ENCODE data around the gene CDK18. TPM values are rescaled to one million over a fixed set of nuclear protein-coding genes. Genes with fewer than 3 reads are reported as not detected.
A peak's percentile ranks its signal among the peaks of the same experiment; 100 is the strongest.

The CDK18 gene
- total and polyA plus RNA-seq, 3 experiments from 2014 or later, result 0.43 to 1.6 (median 1.4) TPM

GRCh38 chr1:205465392-205465791, 39.1 kb upstream of the CDK18 start:
- POLR2A ChIA-PET, result no interaction called here
- Histone ChIP-seq H3K36me3 (ENCODE audit: insufficient read depth, low read length) (no peaks in the 10 kb centered on the region), H3K27me3 (ENCODE audit: insufficient read depth, low read length, poor library complexity, severe bottlenecking) (no peaks in the 10 kb centered on the region), H3K4me3 (ENCODE audit: low read length) (no peak overlapping the region), H3K4me1 (ENCODE audit: insufficient read depth, low read length) (no peaks in the 10 kb centered on the region), H3K27ac (ENCODE audit: low read depth, low read length) (no peak overlapping the region), H3K9me3 (ENCODE audit: low read length) (no peaks in the 10 kb centered on the region)
- Mint-ChIP-seq H3K27me3 (peaks cover 9 to 20% of the 10 kb centered on the region in 2 donors), H3K4me3 (no peak overlapping the region), H3K4me1 (no peaks in the 10 kb centered on the region), H3K9me3 (no peaks in the 10 kb centered on the region), H3K27ac (no peak overlapping the region), H3K36me3 (peaks cover 0 to 4% (median 0%) of the 10 kb centered on the region in 3 donors)
- no peak for DNase-seq
- CTCF ChIA-PET, result no interaction called here

- no peaks in the 10 kb centered on the region for H3K4me1 ChIP-seq (ENCODE audit: insufficient read depth, low read length)
- H3K27ac ChIP-seq (ENCODE audit: low read depth, low read length), result no peak overlapping the region
- H3K4me3 ChIP-seq (ENCODE audit: low read length), result no peak overlapping the region
- ChIA-PET CTCF (interaction anchor here (1.1 kb wide), 1 partner anchor 9 kb away, joined by 3 read pairs; no protein-coding TSS in a partner anchor), POLR2A (no interaction called here)
- H3K27me3 Mint-ChIP-seq, result peaks cover 10 to 15% of the 10 kb centered on the region in 2 donors
- no peaks in the 10 kb centered on the region for H3K9me3 ChIP-seq (ENCODE audit: low read length)
- no peaks in the 10 kb centered on the region for H3K36me3 ChIP-seq (ENCODE audit: insufficient read depth, low read length)
- peaks cover 0 to 7% (median 0%) of the 10 kb centered on the region in 3 donors for H3K36me3 Mint-ChIP-seq
- peak in 1 of 5 donors; percentile 20 for DNase-seq
- no peaks in the 10 kb centered on the region for H3K9me3 Mint-ChIP-seq
- no peak overlapping the region for H3K4me3 Mint-ChIP-seq
- no peaks in the 10 kb centered on the region for H3K27me3 ChIP-seq (ENCODE audit: insufficient read depth, low read length, poor library complexity, severe bottlenecking)
- H3K4me1 Mint-ChIP-seq, result no peaks in the 10 kb centered on the region
- H3K27ac Mint-ChIP-seq, result no peak overlapping the region
Observed at GRCh38 chr1:205466595-205467220, 37.8 kb upstream of the CDK18 start.

DNA sequence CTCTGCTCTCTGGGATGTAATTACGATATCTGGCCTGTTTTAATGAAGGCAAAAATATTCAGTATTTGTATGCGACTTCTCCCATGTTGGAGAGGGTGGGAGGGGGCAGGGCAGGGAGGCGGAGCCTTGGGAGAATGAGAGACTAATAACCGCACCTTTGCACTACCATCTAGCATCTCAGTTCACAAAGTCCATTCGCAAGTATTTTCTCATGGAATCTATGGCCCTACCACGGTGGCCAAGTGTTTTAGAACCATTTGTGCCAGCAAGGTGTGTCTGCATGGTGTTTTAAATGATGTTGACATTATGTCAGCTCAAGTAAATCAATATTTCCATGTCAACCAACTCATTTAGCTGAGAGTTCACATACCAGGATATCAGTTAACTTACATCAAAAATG, 34.3 kb upstream of the CDK18 start:
- Histone ChIP-seq H3K27me3 (ENCODE audit: insufficient read depth, low read length, poor library complexity, severe bottlenecking) (peaks cover 8% of the 10 kb centered on the region), H3K4me3 (ENCODE audit: low read length) (no peak overlapping the region), H3K36me3 (ENCODE audit: insufficient read depth, low read length) (no peaks in the 10 kb centered on the region), H3K27ac (ENCODE audit: low read depth, low read length) (no peak overlapping the region), H3K4me1 (ENCODE audit: insufficient read depth, low read length) (no peaks in the 10 kb centered on the region), H3K9me3 (ENCODE audit: low read length) (peaks cover 5% of the 10 kb centered on the region)
- Mint-ChIP-seq H3K36me3 (peaks cover 0 to 8% (median 2%) of the 10 kb centered on the region in 3 donors), H3K27ac (no peak overlapping the region), H3K9me3 (peaks cover 0 to 5% (median 1%) of the 10 kb centered on the region in 5 donors), H3K4me3 (no peak overlapping the region), H3K27me3 (peaks cover 20 to 38% of the 10 kb centered on the region in 2 donors), H3K4me1 (peaks cover 5 to 17% (median 9%) of the 10 kb centered on the region in 3 donors)
- ChIA-PET CTCF (no interaction called here), POLR2A (interaction anchor here (0.5 kb wide), 1 partner anchor 45 kb away, joined by 6 read pairs; no protein-coding TSS in a partner anchor)
- DNase-seq, result peak in 1 of 5 donors; percentile 3

GRCh38 chr1:205472737-205473441, 31.6 kb upstream of the CDK18 start:
- peak in 1 of 5 donors; percentile 16 for DNase-seq

GRCh38 chr1:205473475-205473874, 31.0 kb upstream of the CDK18 start:
- Histone ChIP-seq H3K27ac (ENCODE audit: low read depth, low read length) (no peak overlapping the region), H3K36me3 (ENCODE audit: insufficient read depth, low read length) (no peaks in the 10 kb centered on the region), H3K4me1 (ENCODE audit: insufficient read depth, low read length) (no peaks in the 10 kb centered on the region), H3K9me3 (ENCODE audit: low read length) (peaks cover 5% of the 10 kb centered on the region), H3K27me3 (ENCODE audit: insufficient read depth, low read length, poor library complexity, severe bottlenecking) (peaks cover 8% of the 10 kb centered on the region), H3K4me3 (ENCODE audit: low read length) (no peak overlapping the region)
- Mint-ChIP-seq H3K36me3 (peaks cover 0 to 4% (median 2%) of the 10 kb centered on the region in 3 donors), H3K27ac (no peak overlapping the region), H3K4me1 (peaks cover 9 to 26% (median 14%) of the 10 kb centered on the region in 3 donors), H3K4me3 (no peak overlapping the region), H3K27me3 (peaks cover 15 to 26% of the 10 kb centered on the region in 2 donors), H3K9me3 (peaks cover 0 to 8% (median 3%) of the 10 kb centered on the region in 5 donors)
- DNase-seq, result peak in 1 of 5 donors; percentile 22
- ChIA-PET POLR2A (interaction anchor here (0.7 kb wide), 1 partner anchor 12 kb away, joined by 4 read pairs; no protein-coding TSS in a partner anchor), CTCF (interaction anchor here (1.7 kb wide), 1 partner anchor 12 kb away, joined by 8 read pairs; no protein-coding TSS in a partner anchor)

More at GRCh38 chr1:205472737-205473441, 31.6 kb upstream of the CDK18 start:
- POLR2A ChIA-PET, result interaction anchor here (0.7 kb wide), 1 partner anchor 13 kb away, joined by 4 read pairs; no protein-coding TSS in a partner anchor
- Mint-ChIP-seq H3K9me3 (peaks cover 0 to 8% (median 3%) of the 10 kb centered on the region in 5 donors), H3K27me3 (peaks cover 15 to 28% of the 10 kb centered on the region in 2 donors), H3K4me3 (no peak overlapping the region), H3K4me1 (peaks cover 9 to 22% (median 11%) of the 10 kb centered on the region in 3 donors), H3K36me3 (peaks cover 0 to 7% (median 2%) of the 10 kb centered on the region in 3 donors), H3K27ac (peak overlapping the region in 2 of 8 donors; percentile 32 to 34)
- H3K27me3 ChIP-seq (ENCODE audit: insufficient read depth, low read length, poor library complexity, severe bottlenecking), result peaks cover 8% of the 10 kb centered on the region
- H3K4me3 ChIP-seq (ENCODE audit: low read length), result no peak overlapping the region
- no peaks in the 10 kb centered on the region for H3K36me3 ChIP-seq (ENCODE audit: insufficient read depth, low read length)
- H3K9me3 ChIP-seq (ENCODE audit: low read length), result peaks cover 5% of the 10 kb centered on the region
- no peaks in the 10 kb centered on the region for H3K4me1 ChIP-seq (ENCODE audit: insufficient read depth, low read length)
- H3K27ac ChIP-seq (ENCODE audit: low read depth, low read length), result no peak overlapping the region
- CTCF ChIA-PET, result interaction anchor here (1.7 kb wide), 1 partner anchor 13 kb away, joined by 8 read pairs; no protein-coding TSS in a partner anchor

DNA sequence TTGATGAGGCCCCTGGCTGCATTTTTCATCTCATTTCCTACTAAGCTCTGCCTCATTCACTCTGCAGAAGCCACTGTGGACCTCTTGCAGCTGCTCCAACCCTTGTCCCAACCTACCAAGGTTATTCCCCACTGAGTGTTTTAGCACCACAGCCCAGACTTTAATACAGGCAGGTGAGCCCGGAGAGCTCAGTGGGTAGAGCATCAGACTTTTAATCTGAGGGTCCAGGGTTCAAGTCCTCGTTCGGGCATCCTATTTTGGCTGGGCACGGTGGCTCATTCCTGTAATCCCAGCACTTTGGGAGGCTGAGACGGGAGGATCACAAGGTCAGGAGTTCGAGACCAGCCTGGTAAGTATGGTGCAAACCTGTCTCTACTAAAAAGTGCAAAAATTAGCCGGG, 30.5 kb upstream of the CDK18 start:
- H3K9me3 Mint-ChIP-seq, result peaks cover 0 to 8% (median 3%) of the 10 kb centered on the region in 5 donors
- CTCF ChIA-PET, result interaction anchor here (0.7 to 1.7 kb wide), 2 partner anchors 11 to 124 kb away, joined by 3 to 8 read pairs; no protein-coding TSS in a partner anchor
- H3K27me3 Mint-ChIP-seq, result peaks cover 15 to 26% of the 10 kb centered on the region in 2 donors
- H3K36me3 Mint-ChIP-seq, result peaks cover 0 to 4% (median 2%) of the 10 kb centered on the region in 3 donors
- Histone ChIP-seq H3K27me3 (ENCODE audit: insufficient read depth, low read length, poor library complexity, severe bottlenecking) (peaks cover 8% of the 10 kb centered on the region), H3K4me1 (ENCODE audit: insufficient read depth, low read length) (peaks cover under 1% of the 10 kb centered on the region), H3K27ac (ENCODE audit: low read depth, low read length) (no peak overlapping the region), H3K4me3 (ENCODE audit: low read length) (no peak overlapping the region), H3K36me3 (ENCODE audit: insufficient read depth, low read length) (no peaks in the 10 kb centered on the region), H3K9me3 (ENCODE audit: low read length) (peaks cover 5% of the 10 kb centered on the region)
- POLR2A ChIA-PET, result no interaction called here
- DNase-seq, result peak in 1 of 5 donors; percentile 4
- H3K4me1 Mint-ChIP-seq, result peaks cover 9 to 29% (median 16%) of the 10 kb centered on the region in 3 donors
- no peak overlapping the region for H3K27ac Mint-ChIP-seq
- no peak overlapping the region for H3K4me3 Mint-ChIP-seq

- Histone ChIP-seq H3K9me3 (ENCODE audit: low read length) (peaks cover 5% of the 10 kb centered on the region), H3K27me3 (ENCODE audit: insufficient read depth, low read length, poor library complexity, severe bottlenecking) (peaks cover 8% of the 10 kb centered on the region), H3K4me3 (ENCODE audit: low read length) (no peak overlapping the region), H3K4me1 (ENCODE audit: insufficient read depth, low read length) (peaks cover 6% of the 10 kb centered on the region), H3K36me3 (ENCODE audit: insufficient read depth, low read length) (no peaks in the 10 kb centered on the region), H3K27ac (ENCODE audit: low read depth, low read length) (no peak overlapping the region)
- Mint-ChIP-seq H3K9me3 (peaks cover 0 to 8% (median 3%) of the 10 kb centered on the region in 5 donors), H3K27me3 (peaks cover 15 to 26% of the 10 kb centered on the region in 2 donors), H3K27ac (no peak overlapping the region), H3K36me3 (peaks cover 0 to 4% (median 2%) of the 10 kb centered on the region in 3 donors), H3K4me1 (peaks cover 14 to 34% (median 21%) of the 10 kb centered on the region in 3 donors), H3K4me3 (no peak overlapping the region)
- POLR2A ChIA-PET, result no interaction called here
- CTCF ChIA-PET, result interaction anchor here (0.7 to 6.1 kb wide), 2 partner anchors 12 to 125 kb away, joined by 3 to 36 read pairs; no protein-coding TSS in a partner anchor
- peak in 1 of 5 donors; percentile 12 for DNase-seq
Observed at GRCh38 chr1:205474571-205474970, 29.9 kb upstream of the CDK18 start.
